ENCODE measurements around the gene MYH13. TPM values are rescaled to one million over a fixed set of nuclear protein-coding genes. Genes with fewer than 3 reads are reported as not detected.

Gene MYH13
- total and polyA plus RNA-seq, 2 of the 13 experiments (the other 11 are each of a cell fraction or from before 2014, with no cell fraction given): not detected

DNA sequence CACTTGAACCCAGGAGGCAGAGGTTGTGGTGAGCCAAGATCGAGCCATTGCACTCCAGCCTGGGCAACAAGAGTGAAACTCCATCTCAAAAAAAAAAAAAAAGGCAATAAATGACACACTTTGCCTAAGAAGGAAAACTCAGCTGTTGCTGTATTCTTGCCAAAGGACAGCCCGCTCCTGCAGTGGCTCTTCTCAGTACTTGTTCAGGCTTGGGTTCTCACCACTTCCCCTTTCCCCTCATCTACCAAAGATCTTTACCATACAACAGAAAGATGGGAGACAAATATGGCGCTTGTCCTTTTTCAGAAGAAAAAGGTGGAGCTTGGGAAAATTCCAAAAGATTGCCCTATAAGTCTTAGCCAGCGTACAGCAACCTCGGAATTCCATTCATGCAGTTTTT, 58.5 kb downstream of the MYH13 start:
- no peaks in the 10 kb centered on the region for H3K4me1 ChIP-seq (ENCODE audit: insufficient read depth, low read length)
- intact Hi-C loops (cut with micrococcal nuclease; ENCODE audit: unreplicated experiment) (no loop called here), in situ Hi-C loops (cut with HindIII; ENCODE audit: extremely low pct_ligation_motif_present, low pct_unique_long_range_greater_than_20kb) (no loop called here)
- DNase-seq (ENCODE audit: low spot score): no peak
- no TSS peak for BruUV-seq (replicated peaks)
- no peaks in the 10 kb centered on the region for H4K20me1 ChIP-seq (ENCODE audit: insufficient read depth, low read length)
- no peaks in the 10 kb centered on the region for H3K9me3 ChIP-seq (ENCODE audit: low read length)
- ChIA-PET POLR2A (no interaction called here), CTCF (ENCODE audit: low intra/inter-chr PET ratio, low total read pairs) (no interaction called here)
- ATAC-seq: no peak
- TF ChIP-seq ZC3H13 (CRISPR knock-in tag; IDR thresholded peaks at IDR 0.05) (no peak), ZNF24 (IDR thresholded peaks at IDR 0.05) (no peak)
- peaks cover 1 to 4% of the 10 kb centered on the region in 2 experiments; a peak in 3 of 5 replicates for H3K27me3 ChIP-seq (ENCODE audit: control insufficient read depth in 1 of 2, insufficient read depth in 2 of 2, low read length in 2 of 2)
- H3K36me3 ChIP-seq (replicated peaks in 1 of 2; ENCODE audit: control insufficient read depth in 1 of 2, insufficient read depth in 2 of 2, low read length in 2 of 2): no peaks in the 10 kb centered on the region
- no peak overlapping the region for H3K4me3 ChIP-seq (replicated peaks in 1 of 3; ENCODE audit: insufficient read depth in 1 of 3, low read depth in 2 of 3, low read length in 3 of 3)
- 18% methylated on average over 5 of the region's 5 CpGs for WGBS (ENCODE audit: low lambda C conversion rate)
- H3K79me2 ChIP-seq (ENCODE audit: insufficient read depth, low read length): no peaks in the 10 kb centered on the region
- H2AFZ ChIP-seq (ENCODE audit: low read length): no peak overlapping the region
- H3K9ac ChIP-seq (ENCODE audit: insufficient read depth, low read depth, low read length): no peak overlapping the region
- no peak overlapping the region for H3K27ac ChIP-seq (ENCODE audit: extremely low read length, insufficient read depth, low read length)
- no peak overlapping the region for H3K4me2 ChIP-seq (ENCODE audit: low read depth, low read length)
- no peak for FAIRE-seq

DNA sequence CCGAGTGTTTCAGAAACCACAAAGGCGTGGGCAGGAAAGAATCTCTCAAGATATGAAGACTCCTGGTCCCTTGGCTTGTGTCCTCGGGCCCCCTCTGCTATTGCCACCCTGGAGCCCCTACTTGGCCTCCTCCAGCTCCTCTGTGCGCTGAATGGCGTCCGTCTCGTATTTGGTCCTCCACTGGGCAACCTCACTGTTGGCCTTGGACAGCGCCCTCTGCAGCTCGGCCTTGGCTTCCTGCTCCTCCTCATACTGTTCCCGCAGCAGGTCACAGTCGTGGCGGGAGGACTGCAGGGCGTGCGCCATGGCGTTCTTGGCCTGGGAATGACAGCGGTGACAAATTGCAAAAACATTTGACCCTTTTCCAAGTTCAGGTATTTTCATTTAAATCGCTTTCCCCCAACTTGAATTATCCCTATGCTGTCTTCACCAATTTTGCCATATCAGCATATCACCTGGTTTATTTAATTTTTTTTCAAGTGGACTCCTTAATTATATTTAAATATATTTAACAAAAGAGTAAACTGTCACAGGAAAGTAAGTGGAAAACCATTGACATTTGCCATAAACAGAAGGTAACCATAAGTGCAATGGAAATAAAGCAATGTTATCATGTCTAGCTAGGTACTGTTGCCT, 59.7 kb downstream of the MYH13 start:
- CTCF ChIA-PET (ENCODE audit: low intra/inter-chr PET ratio, low total read pairs): no interaction called here
- BruUV-seq (replicated peaks): no TSS peak
- TF ChIP-seq TAF15 (IDR thresholded peaks at IDR 0.05; ENCODE audit: low read depth, low read length, poor library complexity, severe bottlenecking): no peak
- TF ChIP-seq MAFF (IDR thresholded peaks at IDR 0.05; ENCODE audit: low read depth, low read length): peak; percentile 84
- TF ChIP-seq, protein P1, sequence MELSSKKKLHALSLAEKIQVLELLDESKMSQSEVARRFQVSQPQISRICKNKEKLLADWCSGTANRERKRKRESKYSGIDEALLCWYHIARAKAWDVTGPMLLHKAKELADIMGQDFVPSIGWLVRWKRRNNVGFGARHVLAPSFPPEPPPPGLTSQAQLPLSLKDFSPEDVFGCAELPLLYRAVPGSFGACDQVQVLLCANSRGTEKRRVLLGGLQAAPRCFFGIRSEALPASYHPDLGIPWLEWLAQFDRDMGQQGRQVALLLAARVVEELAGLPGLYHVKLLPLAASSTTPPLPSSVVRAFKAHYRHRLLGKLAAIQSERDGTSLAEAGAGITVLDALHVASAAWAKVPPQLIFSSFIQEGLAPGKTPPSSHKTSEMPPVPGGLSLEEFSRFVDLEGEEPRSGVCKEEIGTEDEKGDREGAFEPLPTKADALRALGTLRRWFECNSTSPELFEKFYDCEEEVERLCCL (CRISPR knock-in tag; IDR thresholded peaks at IDR 0.05; ENCODE audit: borderline replicate concordance): no peak
- TF ChIP-seq, protein P2, sequence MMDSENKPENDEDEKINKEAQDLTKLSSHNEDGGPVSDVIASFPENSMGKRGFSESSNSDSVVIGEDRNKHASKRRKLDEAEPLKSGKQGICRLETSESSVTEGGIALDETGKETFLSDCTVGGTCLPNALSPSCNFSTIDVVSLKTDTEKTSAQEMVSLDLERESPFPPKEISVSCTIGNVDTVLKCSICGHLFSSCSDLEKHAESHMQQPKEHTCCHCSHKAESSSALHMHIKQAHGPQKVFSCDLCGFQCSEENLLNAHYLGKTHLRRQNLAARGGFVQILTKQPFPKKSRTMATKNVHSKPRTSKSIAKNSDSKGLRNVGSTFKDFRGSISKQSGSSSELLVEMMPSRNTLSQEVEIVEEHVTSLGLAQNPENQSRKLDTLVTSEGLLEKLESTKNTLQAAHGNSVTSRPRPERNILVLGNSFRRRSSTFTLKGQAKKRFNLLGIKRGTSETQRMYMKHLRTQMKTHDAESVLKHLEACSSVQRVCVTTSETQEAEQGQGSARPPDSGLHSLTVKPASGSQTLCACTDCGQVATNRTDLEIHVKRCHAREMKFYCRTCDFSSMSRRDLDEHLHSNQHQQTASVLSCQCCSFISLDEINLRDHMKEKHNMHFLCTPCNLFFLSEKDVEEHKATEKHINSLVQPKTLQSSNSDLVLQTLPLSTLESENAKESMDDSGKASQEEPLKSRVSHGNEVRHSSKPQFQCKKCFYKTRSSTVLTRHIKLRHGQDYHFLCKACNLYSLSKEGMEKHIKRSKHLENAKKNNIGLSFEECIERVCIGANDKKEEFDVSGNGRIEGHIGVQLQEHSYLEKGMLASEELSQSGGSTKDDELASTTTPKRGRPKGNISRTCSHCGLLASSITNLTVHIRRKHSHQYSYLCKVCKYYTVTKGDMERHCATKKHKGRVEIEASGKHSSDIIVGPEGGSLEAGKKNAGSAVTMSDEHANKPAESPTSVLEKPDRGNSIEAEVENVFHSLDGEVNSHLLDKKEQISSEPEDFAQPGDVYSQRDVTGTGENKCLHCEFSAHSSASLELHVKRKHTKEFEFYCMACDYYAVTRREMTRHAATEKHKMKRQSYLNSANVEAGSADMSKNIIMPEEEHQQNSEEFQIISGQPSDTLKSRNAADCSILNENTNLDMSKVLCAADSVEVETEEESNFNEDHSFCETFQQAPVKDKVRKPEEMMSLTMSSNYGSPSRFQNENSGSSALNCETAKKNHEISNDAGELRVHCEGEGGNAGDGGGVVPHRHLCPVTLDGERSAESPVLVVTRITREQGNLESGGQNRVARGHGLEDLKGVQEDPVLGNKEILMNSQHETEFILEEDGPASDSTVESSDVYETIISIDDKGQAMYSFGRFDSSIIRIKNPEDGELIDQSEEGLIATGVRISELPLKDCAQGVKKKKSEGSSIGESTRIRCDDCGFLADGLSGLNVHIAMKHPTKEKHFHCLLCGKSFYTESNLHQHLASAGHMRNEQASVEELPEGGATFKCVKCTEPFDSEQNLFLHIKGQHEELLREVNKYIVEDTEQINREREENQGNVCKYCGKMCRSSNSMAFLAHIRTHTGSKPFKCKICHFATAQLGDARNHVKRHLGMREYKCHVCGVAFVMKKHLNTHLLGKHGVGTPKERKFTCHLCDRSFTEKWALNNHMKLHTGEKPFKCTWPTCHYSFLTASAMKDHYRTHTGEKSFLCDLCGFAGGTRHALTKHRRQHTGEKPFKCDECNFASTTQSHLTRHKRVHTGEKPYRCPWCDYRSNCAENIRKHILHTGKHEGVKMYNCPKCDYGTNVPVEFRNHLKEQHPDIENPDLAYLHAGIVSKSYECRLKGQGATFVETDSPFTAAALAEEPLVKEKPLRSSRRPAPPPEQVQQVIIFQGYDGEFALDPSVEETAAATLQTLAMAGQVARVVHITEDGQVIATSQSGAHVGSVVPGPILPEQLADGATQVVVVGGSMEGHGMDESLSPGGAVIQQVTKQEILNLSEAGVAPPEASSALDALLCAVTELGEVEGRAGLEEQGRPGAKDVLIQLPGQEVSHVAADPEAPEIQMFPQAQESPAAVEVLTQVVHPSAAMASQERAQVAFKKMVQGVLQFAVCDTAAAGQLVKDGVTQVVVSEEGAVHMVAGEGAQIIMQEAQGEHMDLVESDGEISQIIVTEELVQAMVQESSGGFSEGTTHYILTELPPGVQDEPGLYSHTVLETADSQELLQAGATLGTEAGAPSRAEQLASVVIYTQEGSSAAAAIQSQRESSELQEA (CRISPR knock-in tag; IDR thresholded peaks at IDR 0.05; ENCODE audit: not compliant biosample characterization): no peak
- TF ChIP-seq SETDB1 (CRISPR knock-in tag; IDR thresholded peaks at IDR 0.05; ENCODE audit: borderline replicate concordance): no peak
- no peak for TF ChIP-seq RARA (CRISPR knock-in tag; IDR thresholded peaks at IDR 0.05)

More for the DNA sequence above, 59.7 kb downstream of the MYH13 start:
- POLR2A ChIA-PET: no interaction called here
- ATAC-seq: no peak
- Histone ChIP-seq H3K4me2 (ENCODE audit: low read depth, low read length) (no peak overlapping the region), H3K4me1 (ENCODE audit: insufficient read depth, low read length) (no peaks in the 10 kb centered on the region), H3K4me3 (replicated peaks in 1 of 3; ENCODE audit: insufficient read depth in 1 of 3, low read depth in 2 of 3, low read length in 3 of 3) (no peak overlapping the region), H3K9me3 (ENCODE audit: low read length) (no peaks in the 10 kb centered on the region), H3K9ac (ENCODE audit: insufficient read depth, low read depth, low read length) (no peak overlapping the region), H3K79me2 (ENCODE audit: insufficient read depth, low read length) (no peaks in the 10 kb centered on the region), H3K36me3 (replicated peaks in 1 of 2; ENCODE audit: control insufficient read depth in 1 of 2, insufficient read depth in 2 of 2, low read length in 2 of 2) (no peaks in the 10 kb centered on the region), H4K20me1 (ENCODE audit: insufficient read depth, low read length) (no peaks in the 10 kb centered on the region), H2AFZ (ENCODE audit: low read length) (no peak overlapping the region), H3K27ac (ENCODE audit: extremely low read length, insufficient read depth, low read length) (no peak overlapping the region), H3K27me3 (ENCODE audit: control insufficient read depth in 1 of 2, insufficient read depth in 2 of 2, low read length in 2 of 2) (peaks cover 1 to 4% of the 10 kb centered on the region in 2 experiments; a peak in 3 of 5 replicates)
- WGBS (ENCODE audit: low lambda C conversion rate): 37% methylated on average over 17 of the region's 17 CpGs
- FAIRE-seq: no peak
- in situ Hi-C loops (cut with HindIII; ENCODE audit: extremely low pct_ligation_motif_present, low pct_unique_long_range_greater_than_20kb) (no loop called here), intact Hi-C loops (cut with micrococcal nuclease; ENCODE audit: unreplicated experiment) (no loop called here)
- no peak for DNase-seq (ENCODE audit: low spot score)

All from HepG2 (cell line).